ENCODE data around the gene SIK3. TPM values are rescaled to one million over a fixed set of nuclear protein-coding genes. Genes with fewer than 3 reads are reported as not detected.

SIK3 gene
- total RNA-seq, 1 experiment from 2014 or later, result 34.4 TPM

- no peak overlapping the region for H3K27ac Mint-ChIP-seq
- ChIA-PET CTCF (interaction anchor here (0.6 kb wide), 1 partner anchor 262 kb away, joined by 3 read pairs; no protein-coding TSS in a partner anchor), POLR2A (no interaction called here)
- 0 out of 2 replicates have a peak, but pooled peaks cover 2% of the 10 kb centered on the region for H3K36me3 Mint-ChIP-seq
- H3K27me3 Mint-ChIP-seq (ENCODE audit: low read depth), result no peaks in the 10 kb centered on the region
- TF ChIP-seq TCF7 (CRISPR knock-in tag; IDR thresholded peaks at IDR 0.05; ENCODE audit: low read depth), result no peak
- TF ChIP-seq GABPB1 (CRISPR knock-in tag; IDR thresholded peaks at IDR 0.05), result peak; percentile 85
- H3K4me3 Mint-ChIP-seq, result no peak overlapping the region
- H3K4me1 Mint-ChIP-seq, result peaks cover 31% of the 10 kb centered on the region
- ATAC-seq, result no peak
- no peaks in the 10 kb centered on the region for H3K9me3 Mint-ChIP-seq
- DNase-seq (ENCODE audit: low spot score), result no peak
These were observed 25.4 kb downstream of the SIK3 start for GRCh38 chr11:117072517-117073461.

- Mint-ChIP-seq H3K27ac (peak overlapping the region; percentile 67), H3K27me3 (ENCODE audit: low read depth) (no peaks in the 10 kb centered on the region), H3K4me3 (no peak overlapping the region), H3K4me1 (peaks cover 21% of the 10 kb centered on the region), H3K9me3 (no peaks in the 10 kb centered on the region), H3K36me3 (0 out of 2 replicates have a peak, but pooled peaks cover 2% of the 10 kb centered on the region)
- ATAC-seq (no peak), DNase-seq (ENCODE audit: low spot score) (no peak)
- ChIA-PET POLR2A (no interaction called here), CTCF (no interaction called here)
- TF ChIP-seq TP53 (CRISPR knock-in tag; IDR thresholded peaks at IDR 0.05) (no peak), ELF4 (CRISPR knock-in tag; IDR thresholded peaks at IDR 0.05; ENCODE audit: low read depth) (no peak), CREB1 (CRISPR knock-in tag; IDR thresholded peaks at IDR 0.05) (no peak), ZNF232 (CRISPR knock-in tag; IDR thresholded peaks at IDR 0.05) (no peak), HMGA2 (CRISPR knock-in tag; IDR thresholded peaks at IDR 0.05) (no peak), SMAD4 (CRISPR knock-in tag; IDR thresholded peaks at IDR 0.05) (no peak), ZNF121 (CRISPR knock-in tag; IDR thresholded peaks at IDR 0.05) (no peak), NFATC4 (CRISPR knock-in tag; IDR thresholded peaks at IDR 0.05) (no peak), GABPB1 (CRISPR knock-in tag; IDR thresholded peaks at IDR 0.05) (no peak), ESRRA (CRISPR knock-in tag; IDR thresholded peaks at IDR 0.05; ENCODE audit: borderline replicate concordance) (no peak)
- TF ChIP-seq, protein P1, sequence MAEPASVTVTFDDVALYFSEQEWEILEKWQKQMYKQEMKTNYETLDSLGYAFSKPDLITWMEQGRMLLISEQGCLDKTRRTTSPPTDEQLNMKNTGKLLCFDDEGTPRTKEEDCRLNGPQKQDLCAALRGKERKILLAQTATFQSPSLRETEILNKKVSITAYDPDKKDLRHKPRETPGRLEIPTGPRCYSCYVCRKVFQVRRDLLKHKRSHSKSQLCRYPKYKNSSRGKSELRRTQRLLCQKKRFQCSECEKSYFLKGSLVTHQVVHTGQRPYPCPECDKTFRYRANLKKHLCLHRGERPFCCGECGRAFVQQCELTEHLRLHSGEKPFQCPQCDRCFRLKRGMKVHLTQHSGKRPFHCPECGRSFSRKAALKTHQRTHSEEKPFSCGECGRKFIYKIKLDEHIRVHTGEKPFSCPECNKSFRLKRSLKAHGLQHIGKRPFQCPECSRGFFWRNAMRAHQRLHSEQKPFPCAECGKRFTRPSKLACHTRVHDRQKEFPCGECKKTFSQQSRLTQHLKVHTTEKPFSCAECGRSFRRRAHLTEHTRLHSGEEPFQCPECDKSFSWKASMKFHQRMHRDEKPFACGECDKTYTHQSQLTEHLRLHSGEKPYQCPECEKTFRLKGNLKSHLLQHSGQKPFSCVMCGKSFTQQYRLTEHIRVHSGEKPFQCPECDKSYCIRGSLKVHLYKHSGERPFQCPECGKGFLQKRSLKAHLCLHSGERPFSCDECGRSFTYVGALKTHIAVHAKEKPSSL (CRISPR knock-in tag; conservative IDR thresholded peaks at IDR 0.05), result no peak
- TF ChIP-seq, protein P2, sequence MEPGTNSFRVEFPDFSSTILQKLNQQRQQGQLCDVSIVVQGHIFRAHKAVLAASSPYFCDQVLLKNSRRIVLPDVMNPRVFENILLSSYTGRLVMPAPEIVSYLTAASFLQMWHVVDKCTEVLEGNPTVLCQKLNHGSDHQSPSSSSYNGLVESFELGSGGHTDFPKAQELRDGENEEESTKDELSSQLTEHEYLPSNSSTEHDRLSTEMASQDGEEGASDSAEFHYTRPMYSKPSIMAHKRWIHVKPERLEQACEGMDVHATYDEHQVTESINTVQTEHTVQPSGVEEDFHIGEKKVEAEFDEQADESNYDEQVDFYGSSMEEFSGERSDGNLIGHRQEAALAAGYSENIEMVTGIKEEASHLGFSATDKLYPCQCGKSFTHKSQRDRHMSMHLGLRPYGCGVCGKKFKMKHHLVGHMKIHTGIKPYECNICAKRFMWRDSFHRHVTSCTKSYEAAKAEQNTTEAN (CRISPR knock-in tag; IDR thresholded peaks at IDR 0.05), result no peak
- TF ChIP-seq, protein P3, sequence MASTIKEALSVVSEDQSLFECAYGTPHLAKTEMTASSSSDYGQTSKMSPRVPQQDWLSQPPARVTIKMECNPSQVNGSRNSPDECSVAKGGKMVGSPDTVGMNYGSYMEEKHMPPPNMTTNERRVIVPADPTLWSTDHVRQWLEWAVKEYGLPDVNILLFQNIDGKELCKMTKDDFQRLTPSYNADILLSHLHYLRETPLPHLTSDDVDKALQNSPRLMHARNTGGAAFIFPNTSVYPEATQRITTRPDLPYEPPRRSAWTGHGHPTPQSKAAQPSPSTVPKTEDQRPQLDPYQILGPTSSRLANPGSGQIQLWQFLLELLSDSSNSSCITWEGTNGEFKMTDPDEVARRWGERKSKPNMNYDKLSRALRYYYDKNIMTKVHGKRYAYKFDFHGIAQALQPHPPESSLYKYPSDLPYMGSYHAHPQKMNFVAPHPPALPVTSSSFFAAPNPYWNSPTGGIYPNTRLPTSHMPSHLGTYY (CRISPR knock-in tag; IDR thresholded peaks at IDR 0.05), result no peak
- TF ChIP-seq, protein P4, sequence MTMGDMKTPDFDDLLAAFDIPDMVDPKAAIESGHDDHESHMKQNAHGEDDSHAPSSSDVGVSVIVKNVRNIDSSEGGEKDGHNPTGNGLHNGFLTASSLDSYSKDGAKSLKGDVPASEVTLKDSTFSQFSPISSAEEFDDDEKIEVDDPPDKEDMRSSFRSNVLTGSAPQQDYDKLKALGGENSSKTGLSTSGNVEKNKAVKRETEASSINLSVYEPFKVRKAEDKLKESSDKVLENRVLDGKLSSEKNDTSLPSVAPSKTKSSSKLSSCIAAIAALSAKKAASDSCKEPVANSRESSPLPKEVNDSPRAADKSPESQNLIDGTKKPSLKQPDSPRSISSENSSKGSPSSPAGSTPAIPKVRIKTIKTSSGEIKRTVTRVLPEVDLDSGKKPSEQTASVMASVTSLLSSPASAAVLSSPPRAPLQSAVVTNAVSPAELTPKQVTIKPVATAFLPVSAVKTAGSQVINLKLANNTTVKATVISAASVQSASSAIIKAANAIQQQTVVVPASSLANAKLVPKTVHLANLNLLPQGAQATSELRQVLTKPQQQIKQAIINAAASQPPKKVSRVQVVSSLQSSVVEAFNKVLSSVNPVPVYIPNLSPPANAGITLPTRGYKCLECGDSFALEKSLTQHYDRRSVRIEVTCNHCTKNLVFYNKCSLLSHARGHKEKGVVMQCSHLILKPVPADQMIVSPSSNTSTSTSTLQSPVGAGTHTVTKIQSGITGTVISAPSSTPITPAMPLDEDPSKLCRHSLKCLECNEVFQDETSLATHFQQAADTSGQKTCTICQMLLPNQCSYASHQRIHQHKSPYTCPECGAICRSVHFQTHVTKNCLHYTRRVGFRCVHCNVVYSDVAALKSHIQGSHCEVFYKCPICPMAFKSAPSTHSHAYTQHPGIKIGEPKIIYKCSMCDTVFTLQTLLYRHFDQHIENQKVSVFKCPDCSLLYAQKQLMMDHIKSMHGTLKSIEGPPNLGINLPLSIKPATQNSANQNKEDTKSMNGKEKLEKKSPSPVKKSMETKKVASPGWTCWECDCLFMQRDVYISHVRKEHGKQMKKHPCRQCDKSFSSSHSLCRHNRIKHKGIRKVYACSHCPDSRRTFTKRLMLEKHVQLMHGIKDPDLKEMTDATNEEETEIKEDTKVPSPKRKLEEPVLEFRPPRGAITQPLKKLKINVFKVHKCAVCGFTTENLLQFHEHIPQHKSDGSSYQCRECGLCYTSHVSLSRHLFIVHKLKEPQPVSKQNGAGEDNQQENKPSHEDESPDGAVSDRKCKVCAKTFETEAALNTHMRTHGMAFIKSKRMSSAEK (CRISPR knock-in tag; IDR thresholded peaks at IDR 0.05; ENCODE audit: borderline replicate concordance), result no peak
- TF ChIP-seq, protein P5, sequence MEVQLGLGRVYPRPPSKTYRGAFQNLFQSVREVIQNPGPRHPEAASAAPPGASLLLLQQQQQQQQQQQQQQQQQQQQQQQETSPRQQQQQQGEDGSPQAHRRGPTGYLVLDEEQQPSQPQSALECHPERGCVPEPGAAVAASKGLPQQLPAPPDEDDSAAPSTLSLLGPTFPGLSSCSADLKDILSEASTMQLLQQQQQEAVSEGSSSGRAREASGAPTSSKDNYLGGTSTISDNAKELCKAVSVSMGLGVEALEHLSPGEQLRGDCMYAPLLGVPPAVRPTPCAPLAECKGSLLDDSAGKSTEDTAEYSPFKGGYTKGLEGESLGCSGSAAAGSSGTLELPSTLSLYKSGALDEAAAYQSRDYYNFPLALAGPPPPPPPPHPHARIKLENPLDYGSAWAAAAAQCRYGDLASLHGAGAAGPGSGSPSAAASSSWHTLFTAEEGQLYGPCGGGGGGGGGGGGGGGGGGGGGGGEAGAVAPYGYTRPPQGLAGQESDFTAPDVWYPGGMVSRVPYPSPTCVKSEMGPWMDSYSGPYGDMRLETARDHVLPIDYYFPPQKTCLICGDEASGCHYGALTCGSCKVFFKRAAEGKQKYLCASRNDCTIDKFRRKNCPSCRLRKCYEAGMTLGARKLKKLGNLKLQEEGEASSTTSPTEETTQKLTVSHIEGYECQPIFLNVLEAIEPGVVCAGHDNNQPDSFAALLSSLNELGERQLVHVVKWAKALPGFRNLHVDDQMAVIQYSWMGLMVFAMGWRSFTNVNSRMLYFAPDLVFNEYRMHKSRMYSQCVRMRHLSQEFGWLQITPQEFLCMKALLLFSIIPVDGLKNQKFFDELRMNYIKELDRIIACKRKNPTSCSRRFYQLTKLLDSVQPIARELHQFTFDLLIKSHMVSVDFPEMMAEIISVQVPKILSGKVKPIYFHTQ (CRISPR knock-in tag; IDR thresholded peaks at IDR 0.05), result no peak
These were observed 26.9 kb downstream of the SIK3 start for GRCh38 chr11:117071344-117071787.

Measured in WTC11 (cell line).